HG02571 (cell line): ENCODE measurements around the gene UNC93B1.
"Not testable (repeated sequence)": the region's sequence is repeated elsewhere in the genome, so short reads cannot be mapped to it uniquely, and the experiment has no call there.

Source experiments
- ATAC-seq: cut with Tn5 transposase; IDR thresholded peaks from one replicate; pipeline ENCODE4 v1.9.1; 2021; ENCODE audit warnings: mild to moderate bottlenecking, moderate library complexity; ENCODE audit not compliant: unreplicated experiment

UNC93B1 gene

GRCh38 chr11:67950705-67951104 lies 53.2 kb downstream of the UNC93B1 start:
- not testable (repeated sequence) for ATAC-seq

- ATAC-seq, result not testable (repeated sequence)
Observed at GRCh38 chr11:67947785-67948184, 56.1 kb downstream of the UNC93B1 start.

GRCh38 chr11:67946403-67946802 lies 57.5 kb downstream of the UNC93B1 start:
- ATAC-seq, result not testable (repeated sequence)

- ATAC-seq, result not testable (repeated sequence)
Observed at GRCh38 chr11:67943406-67943805, 60.5 kb downstream of the UNC93B1 start.
